MV-4-11 (cell line): ENCODE data around the gene MT1M.
"Not testable (repeated sequence)": the region's sequence is repeated elsewhere in the genome, so short reads cannot be mapped to it uniquely, and the experiment has no call there.

Experiments used
- DNase-seq: peaks from one replicate; lab custom pipeline; 2025; lab: John Stamatoyannopoulos, UW

Gene MT1M

DNA sequence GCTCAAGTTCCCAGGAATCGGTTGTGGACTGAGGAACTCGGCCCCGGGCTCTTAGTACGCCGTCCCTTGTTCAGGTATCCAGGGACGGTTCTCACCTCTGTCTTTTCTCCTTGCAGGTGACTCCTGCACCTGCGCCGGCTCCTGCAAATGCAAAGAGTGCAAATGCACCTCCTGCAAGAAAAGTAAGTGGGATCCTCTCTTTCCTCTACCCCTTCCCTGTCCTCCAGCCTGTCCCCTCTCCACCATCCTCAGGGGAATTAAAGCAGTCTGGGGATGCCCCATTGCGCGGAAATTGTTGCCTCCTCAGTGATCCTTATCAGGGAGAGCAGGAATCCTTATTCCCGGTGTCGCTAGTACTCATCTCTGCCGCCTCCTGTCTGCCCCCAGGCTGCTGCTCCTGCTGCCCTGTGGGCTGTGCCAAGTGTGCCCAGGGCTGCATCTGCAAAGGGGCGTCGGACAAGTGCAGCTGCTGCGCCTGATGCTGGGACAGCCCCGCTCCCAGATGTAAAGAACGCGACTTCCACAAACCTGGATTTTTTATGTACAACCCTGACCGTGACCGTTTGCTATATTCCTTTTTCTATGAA, 23.5 kb upstream of the MT1M start:
- no peak for DNase-seq

GRCh38 chr16:56609463-56609921, 23.0 kb upstream of the MT1M start:
- peak; percentile 97 for DNase-seq

DNA sequence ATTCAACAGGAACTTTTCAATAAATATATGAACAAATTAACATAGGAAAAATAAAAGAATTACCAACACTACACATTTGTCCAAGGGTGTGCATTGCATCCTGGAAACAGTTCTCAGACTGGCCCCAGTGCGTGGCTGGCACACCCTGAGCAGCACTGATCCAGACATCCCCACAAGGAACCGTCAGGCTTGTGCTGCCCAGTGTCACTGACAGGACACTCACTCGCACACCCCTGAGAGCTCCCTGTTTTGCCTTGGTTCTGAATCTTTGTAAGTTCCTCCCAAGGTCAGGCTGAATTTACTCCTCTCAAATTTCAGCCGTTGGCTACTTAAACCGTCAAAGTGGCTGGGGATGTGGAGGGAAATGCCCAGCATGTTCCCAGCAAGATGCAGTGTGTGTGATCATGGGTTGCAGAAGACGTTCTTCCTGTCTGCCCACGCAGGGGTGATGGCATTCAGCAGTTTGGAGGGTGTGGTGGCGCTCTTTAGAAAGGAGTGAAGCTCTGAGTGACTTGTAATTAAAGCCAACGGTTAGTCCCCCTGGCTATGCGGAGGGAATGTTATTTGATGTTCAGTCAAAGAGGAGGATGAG, 22.3 kb upstream of the MT1M start:
- DNase-seq: peak; percentile 43

- DNase-seq: no peak
These were observed 21.8 kb upstream of the MT1M start for GRCh38 chr16:56610609-56611111.

- no peak for DNase-seq
These were observed 21.1 kb upstream of the MT1M start for GRCh38 chr16:56611281-56611833.

DNA sequence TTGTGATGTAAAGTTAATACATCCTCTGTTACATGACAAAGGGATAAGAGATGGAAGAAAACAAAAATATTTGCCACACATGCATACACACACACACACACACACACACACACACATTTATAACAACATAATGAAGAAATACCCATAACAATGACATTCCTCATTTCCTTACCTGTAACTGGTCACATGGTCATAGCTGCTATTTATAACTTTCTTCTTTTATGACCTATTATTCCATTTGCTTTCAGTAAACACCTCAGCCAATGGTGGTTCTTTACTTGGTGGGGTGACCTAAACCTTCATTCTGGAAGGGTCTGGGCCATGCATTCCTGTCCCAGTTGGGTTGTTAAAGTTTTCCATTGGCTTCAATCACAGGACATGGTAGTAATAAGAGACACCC, 18.8 kb upstream of the MT1M start:
- no peak for DNase-seq

DNA sequence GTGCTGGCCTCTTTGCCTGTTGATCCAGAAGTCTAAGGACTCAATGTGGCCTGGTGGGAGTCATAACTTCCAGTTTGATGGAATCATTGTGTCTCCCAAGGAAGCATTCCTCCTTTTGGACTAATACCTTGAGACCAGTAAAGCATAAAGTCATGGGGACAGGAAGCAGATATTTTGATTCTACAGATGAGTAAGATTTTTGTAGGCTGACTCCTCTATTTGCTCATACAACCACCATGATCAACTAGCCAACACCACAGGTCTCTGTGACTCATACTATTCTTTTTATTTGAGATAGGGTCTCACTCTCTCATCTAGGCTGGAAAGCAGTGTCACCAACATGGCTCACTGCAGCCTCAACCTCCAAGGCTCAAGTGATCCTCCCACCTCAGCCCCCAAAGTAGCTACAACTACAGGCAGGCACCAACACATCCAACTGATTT, 17.9 kb upstream of the MT1M start:
- no peak for DNase-seq

GRCh38 chr16:56615353-56615752, 17.1 kb upstream of the MT1M start:
- no peak for DNase-seq

DNA sequence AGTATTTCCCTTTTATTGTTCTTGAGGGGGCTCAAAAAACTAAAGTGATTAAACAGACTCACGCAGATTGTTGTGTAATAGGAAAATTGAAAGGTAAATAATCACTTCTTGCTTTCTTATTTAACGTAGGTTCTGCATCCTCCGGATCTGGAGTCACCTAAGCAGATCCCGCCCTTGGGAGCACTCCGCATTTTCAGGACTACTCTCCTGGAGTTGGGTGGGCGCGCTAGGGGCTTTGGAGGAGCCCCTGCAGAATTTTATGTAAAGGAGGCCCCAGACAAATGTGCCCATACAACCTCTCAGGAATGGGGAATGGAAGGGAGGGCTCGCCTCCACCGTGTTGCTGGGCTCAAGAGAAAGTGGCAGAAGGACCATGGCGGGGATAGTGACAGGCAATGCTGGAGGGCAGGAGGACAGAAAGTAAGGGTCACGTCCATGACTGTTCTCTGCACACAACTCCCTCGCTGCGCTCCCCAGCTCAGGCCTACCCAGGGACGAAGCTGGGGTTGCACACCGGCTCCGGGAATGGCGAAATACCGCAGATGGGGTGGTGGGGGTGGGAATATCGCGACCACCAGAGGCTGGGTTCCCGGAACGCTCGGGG, 15.7 kb upstream of the MT1M start:
- no peak for DNase-seq

- peak; percentile 26 for DNase-seq
These were observed 15.0 kb upstream of the MT1M start for GRCh38 chr16:56617212-56618085.

GRCh38 chr16:56618138-56618537, 14.3 kb upstream of the MT1M start:
- DNase-seq: no peak

GRCh38 chr16:56620339-56620897, 12.0 kb upstream of the MT1M start:
- no peak for DNase-seq

GRCh38 chr16:56621665-56622445, 10.6 kb upstream of the MT1M start:
- not testable (repeated sequence) for DNase-seq

GRCh38 chr16:56623184-56623583, 9.3 kb upstream of the MT1M start:
- DNase-seq: not testable (repeated sequence)

- DNase-seq: no peak
These were observed 8.8 kb upstream of the MT1M start for GRCh38 chr16:56623637-56624036.

GRCh38 chr16:56625140-56625942, 7.1 kb upstream of the MT1M start, which contains the start of gene MT1E:
Gene MT1E (plus strand): TSS chr16:56625781. CDS start chr16:56625852, 71 bp downstream.
- peak; percentile 85 for DNase-seq

DNA sequence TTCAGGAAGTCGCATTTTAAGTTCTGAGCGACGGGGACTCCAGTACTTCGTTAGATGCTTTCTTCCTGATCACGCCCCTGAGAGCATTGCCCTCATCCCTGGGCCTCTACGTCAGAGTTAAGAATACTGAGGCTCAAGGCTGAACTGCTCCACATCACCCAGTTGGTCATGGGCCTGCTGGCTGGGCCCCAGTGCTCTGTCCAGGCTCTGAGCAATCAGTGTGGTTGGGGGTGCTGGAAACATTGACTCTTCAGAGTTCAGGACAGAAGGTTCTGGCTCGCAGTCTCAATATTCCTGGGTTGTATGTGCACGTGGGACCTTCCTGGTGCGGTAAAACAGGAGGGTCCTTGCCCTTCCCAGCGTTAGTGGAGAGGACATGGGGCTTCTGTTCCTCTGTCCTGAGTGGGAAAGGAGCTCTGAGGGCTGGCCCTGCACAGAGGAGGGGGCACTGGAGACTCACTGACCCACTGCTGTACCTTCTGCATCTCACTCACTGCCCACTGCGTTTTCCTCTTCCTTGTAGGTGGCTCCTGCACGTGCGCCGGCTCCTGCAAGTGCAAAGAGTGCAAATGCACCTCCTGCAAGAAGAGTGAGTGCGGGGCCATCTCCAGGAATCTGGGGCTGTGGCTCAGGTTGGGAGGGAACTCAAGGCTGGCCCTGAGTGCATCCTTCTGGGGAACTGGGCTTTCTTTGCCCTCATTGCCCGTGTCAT, 6.4 kb upstream of the MT1M start:
- DNase-seq: no peak

DNA sequence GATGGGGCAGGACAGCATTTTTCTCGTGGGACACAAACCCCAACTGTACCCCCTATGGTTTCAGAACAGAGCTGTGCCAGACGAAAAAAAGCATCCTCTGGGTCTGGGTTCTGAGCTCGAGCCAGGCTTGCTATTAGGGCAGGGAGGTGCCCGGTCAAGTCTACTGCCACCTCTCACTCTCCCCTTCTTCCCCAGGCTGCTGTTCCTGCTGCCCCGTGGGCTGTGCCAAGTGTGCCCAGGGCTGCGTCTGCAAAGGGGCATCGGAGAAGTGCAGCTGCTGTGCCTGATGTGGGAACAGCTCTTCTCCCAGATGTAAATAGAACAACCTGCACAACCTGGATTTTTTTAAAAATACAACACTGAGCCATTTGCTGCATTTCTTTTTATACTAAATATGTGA, 5.8 kb upstream of the MT1M start:
- DNase-seq: no peak
